ENCODE data around the gene NOP9. TPM values are rescaled to one million over a fixed set of nuclear protein-coding genes. Genes with fewer than 3 reads are reported as not detected.
A peak's percentile ranks its signal among the peaks of the same experiment; 100 is the strongest.

The NOP9 gene
- total RNA-seq, 2 donors from 2014 or later = 25.7 to 27.7 TPM

DNA sequence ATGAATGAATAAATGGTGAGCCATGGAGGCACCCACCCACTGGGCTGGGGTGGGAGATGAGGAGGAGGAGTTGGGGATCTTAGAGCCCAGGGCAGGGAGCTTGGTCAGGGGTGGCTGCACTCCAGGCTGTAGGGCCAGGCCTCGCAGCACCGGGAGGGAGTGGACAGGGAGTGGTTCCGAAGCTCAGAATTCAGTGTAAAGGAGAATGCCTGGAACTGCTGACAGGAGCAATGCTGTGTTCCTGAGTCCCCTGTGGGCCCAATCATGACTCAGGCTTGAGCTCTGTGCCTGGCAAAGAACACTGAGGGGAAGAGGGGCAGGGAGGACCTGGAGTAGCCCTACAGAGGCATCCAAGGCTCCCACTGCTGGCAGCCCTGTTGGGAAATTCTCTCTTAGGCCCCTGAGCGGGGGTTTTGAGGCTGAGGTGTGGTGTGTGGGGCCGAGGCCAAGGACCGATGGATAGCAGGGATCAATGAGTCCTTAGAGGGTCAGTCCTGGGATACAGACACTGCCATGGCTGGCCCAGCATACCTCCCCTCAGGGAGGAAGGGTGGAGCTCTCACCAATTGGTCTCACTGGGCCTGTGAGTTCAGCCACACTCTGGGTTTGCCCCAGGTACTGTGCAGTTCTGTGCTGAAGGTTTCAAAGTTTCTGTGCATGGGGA lies 18.7 kb upstream of the NOP9 start:
- Mint-ChIP-seq H3K36me3 (ENCODE audit: low read depth) (no peaks in the 10 kb centered on the region), H3K4me3 (no peak overlapping the region), H3K4me1 (peaks cover 33% of the 10 kb centered on the region), H3K27ac (peak overlapping the region; percentile 96), H3K27me3 (no peaks in the 10 kb centered on the region)
- DNase-seq = no peak
- H3K9me3 ChIP-seq (ENCODE audit: control insufficient read depth, low read length, poor library complexity, severe bottlenecking) = no peaks in the 10 kb centered on the region
- no peak for ATAC-seq

DNA sequence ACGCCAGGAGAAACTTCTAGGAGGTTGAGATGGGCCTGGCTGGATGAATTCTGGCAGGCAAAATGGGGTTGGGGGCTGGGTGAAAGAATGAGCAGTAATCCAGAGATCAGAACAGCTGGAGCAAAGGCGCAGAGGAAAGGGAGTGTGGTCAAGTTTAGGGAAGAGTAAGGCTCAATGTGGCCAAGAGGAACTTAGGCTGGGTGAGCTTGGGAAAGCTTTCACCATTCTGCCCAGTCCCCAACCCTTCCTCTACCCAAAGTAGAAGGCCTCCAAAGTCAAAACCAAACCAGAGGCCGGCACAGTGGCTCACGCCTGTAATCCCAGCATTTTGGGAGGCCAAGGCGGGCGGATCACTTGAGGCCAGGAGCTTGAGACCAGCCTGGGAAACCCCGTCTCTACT lies 18.0 kb upstream of the NOP9 start:
- Mint-ChIP-seq H3K36me3 (ENCODE audit: low read depth) (no peaks in the 10 kb centered on the region), H3K4me1 (peaks cover 35% of the 10 kb centered on the region), H3K27me3 (no peaks in the 10 kb centered on the region), H3K27ac (peak overlapping the region; percentile 96), H3K4me3 (no peak overlapping the region)
- ATAC-seq (no peak), DNase-seq (no peak)
- no peaks in the 10 kb centered on the region for H3K9me3 ChIP-seq (ENCODE audit: control insufficient read depth, low read length, poor library complexity, severe bottlenecking)

DNA sequence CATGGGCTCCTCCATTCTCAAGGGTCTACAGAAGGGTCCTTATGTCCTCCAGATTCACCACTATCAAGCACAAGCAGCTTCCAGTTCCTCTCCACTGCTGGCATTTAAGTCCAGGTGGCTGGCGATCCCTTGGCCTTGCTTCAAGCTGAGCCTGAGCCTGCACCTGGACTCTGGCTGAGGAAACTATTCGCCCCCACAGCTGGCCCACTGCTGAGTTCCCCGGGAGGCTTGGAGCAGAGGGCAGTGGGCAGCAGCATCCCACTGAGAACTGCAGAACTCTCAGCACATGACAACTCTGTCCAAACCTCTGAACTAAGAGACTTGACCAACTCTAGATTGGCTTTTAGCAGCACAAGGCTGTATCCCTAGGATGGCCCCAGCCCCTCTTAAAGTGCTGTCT lies 16.9 kb upstream of the NOP9 start:
- DNase-seq (no peak), ATAC-seq (no peak)
- H3K9me3 ChIP-seq (ENCODE audit: control insufficient read depth, low read length, poor library complexity, severe bottlenecking) = no peaks in the 10 kb centered on the region
- H3K27me3 Mint-ChIP-seq = no peaks in the 10 kb centered on the region
- H3K4me1 Mint-ChIP-seq = peaks cover 32% of the 10 kb centered on the region
- no peak overlapping the region for H3K4me3 Mint-ChIP-seq
- H3K36me3 Mint-ChIP-seq (ENCODE audit: low read depth) = no peaks in the 10 kb centered on the region
- H3K27ac Mint-ChIP-seq = no peak overlapping the region

DNA sequence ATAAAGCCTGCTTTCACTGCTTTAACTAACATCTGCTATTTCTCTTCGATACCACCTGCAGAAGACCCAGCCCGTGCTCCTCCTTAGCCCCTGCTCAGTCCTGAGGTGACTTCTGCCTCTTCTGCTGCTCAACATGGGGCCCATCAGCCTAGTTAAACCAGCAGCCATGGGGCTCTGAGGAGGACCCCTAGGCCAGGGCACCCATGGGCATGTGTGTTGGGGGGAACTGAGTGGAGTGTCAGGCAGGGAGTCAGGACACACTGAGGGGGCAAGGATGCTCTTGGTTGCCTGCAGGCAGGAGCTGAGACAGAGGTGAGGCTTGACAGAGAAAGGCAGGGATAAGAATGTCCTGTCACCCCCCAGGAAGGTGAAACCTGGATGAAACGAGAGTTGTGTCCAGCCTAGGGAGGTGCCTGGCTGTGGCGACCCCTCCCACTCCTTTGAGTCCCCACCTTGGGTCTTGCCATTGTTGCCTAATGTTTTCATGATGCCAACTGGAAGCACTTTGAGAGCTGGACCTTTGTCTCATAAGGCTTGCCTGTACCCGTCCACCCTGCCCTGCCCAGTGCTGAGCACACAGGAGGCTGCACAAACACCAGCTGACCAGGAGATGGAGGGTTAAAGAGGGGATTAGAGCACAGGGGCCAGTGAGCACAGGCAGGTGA lies 15.7 kb upstream of the NOP9 start:
- Mint-ChIP-seq H3K36me3 (ENCODE audit: low read depth) (no peaks in the 10 kb centered on the region), H3K4me3 (no peak overlapping the region), H3K4me1 (peaks cover 22% of the 10 kb centered on the region), H3K27ac (peak overlapping the region; percentile 19), H3K27me3 (no peaks in the 10 kb centered on the region)
- H3K9me3 ChIP-seq (ENCODE audit: control insufficient read depth, low read length, poor library complexity, severe bottlenecking) = no peaks in the 10 kb centered on the region
- no peak for DNase-seq
- no peak for ATAC-seq

DNA sequence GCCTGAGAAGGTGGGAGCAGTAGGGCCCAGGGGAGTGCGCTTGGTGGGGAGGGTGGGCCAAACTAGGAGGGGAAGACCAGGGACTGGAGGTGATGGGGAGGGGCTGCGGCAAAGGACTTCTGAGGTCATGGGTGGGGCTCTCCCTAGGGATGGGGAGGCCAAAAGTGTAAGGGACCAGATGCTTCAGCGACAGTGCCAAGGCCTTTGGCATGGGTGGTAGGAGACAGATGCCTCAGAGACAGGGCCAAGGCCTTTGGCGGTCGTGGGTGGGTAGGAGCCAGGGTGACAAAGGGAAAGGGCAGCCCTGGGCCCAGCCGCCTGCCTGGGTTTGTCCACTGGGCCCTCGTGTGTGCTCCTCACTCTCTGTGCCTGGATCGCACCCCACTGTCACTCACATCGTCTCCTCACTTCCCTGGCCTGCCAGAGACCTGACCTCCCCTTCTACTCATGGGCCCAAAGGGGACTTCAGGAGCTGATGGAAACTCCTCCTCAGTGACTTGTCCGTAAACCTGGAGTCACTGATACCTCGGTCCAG lies 15.1 kb upstream of the NOP9 start:
- ATAC-seq (no peak), DNase-seq (no peak)
- Mint-ChIP-seq H3K27me3 (no peaks in the 10 kb centered on the region), H3K27ac (no peak overlapping the region), H3K4me3 (no peak overlapping the region), H3K36me3 (ENCODE audit: low read depth) (no peaks in the 10 kb centered on the region), H3K4me1 (peaks cover 17% of the 10 kb centered on the region)
- no peaks in the 10 kb centered on the region for H3K9me3 ChIP-seq (ENCODE audit: control insufficient read depth, low read length, poor library complexity, severe bottlenecking)

DNA sequence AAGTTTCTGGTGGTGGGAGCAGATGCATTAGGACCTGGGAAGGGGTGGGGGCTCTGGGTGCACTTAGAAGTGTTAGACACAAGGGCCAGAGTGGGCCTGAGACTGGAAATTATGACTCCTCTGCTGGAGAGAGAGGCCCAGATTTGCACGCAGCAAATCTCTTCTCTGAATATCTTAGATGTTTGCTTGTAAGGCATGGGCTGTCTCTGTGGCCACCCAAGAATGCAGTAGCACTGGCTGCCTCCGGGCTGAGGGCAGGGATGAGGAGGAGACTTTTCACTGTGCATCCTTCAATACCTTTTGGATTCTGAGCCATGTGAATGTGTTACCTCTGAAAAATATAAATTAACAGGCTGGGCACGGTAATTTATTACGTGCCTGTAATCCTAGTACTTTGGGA lies 14.3 kb upstream of the NOP9 start:
- Mint-ChIP-seq H3K36me3 (ENCODE audit: low read depth) (no peaks in the 10 kb centered on the region), H3K4me1 (peaks cover 14% of the 10 kb centered on the region), H3K27ac (no peak overlapping the region), H3K4me3 (no peak overlapping the region), H3K27me3 (no peaks in the 10 kb centered on the region)
- H3K9me3 ChIP-seq (ENCODE audit: control insufficient read depth, low read length, poor library complexity, severe bottlenecking) = no peaks in the 10 kb centered on the region
- ATAC-seq = no peak
- DNase-seq = no peak

DNA sequence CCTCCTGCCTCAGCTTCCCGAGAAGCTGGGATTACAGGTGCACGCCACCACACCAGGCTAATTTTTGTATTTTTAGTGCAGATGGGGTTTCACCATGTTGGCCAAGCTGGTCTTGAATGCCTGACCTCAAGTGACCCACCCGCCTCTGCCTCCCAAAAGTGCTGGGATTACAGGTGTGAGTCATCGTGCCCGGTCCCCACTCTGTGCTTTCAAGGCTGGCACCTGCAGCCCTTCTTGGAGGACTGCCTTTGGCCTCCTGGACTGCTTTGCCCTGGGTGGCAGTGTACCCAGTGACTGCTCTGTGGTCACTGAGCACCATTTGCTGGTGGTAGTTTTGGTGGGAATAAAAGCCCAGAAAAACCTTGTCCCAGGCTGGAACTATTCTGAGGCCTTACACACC lies 12.7 kb upstream of the NOP9 start:
- Mint-ChIP-seq H3K4me3 (no peak overlapping the region), H3K27me3 (no peaks in the 10 kb centered on the region), H3K27ac (no peak overlapping the region), H3K36me3 (ENCODE audit: low read depth) (peaks cover under 1% of the 10 kb centered on the region), H3K4me1 (peaks cover 12% of the 10 kb centered on the region)
- DNase-seq (no peak), ATAC-seq (no peak)
- no peaks in the 10 kb centered on the region for H3K9me3 ChIP-seq (ENCODE audit: control insufficient read depth, low read length, poor library complexity, severe bottlenecking)

DNA sequence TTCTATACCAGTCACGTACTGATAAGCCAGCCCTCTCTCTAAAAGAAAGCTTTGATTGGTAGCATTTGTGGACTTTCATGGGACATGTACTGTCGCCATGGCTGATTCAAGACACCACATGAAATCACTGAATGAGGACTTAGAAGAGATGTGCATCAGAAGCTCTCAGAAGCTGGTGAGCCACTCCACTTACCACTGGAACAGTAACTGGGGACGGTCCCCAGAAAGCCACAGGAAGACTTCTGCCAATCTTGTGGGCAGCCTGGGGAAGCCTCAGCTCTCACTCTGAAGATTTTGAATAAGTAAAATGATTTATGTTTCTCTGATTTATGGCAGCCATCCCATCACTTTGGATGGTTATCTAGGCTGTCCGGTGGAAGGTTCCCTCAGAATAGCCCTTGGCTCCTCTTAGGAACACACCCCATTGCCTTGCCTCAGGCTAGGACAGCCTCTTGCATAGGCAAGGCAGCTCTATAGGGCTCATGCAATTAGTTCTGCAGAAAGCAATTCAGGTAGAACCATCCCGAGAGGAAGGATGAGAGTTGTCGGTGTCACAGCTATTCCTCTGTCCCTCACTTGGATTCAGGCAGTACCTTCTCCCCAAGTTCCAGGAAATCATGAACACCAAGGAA lies 9.9 kb upstream of the NOP9 start:
- no peaks in the 10 kb centered on the region for H3K27me3 Mint-ChIP-seq
- no peak overlapping the region for H3K4me3 Mint-ChIP-seq
- H3K36me3 Mint-ChIP-seq (ENCODE audit: low read depth) = peaks cover 4% of the 10 kb centered on the region
- no peaks in the 10 kb centered on the region for H3K9me3 ChIP-seq (ENCODE audit: control insufficient read depth, low read length, poor library complexity, severe bottlenecking)
- H3K27ac Mint-ChIP-seq = peak overlapping the region; percentile 63
- H3K4me1 Mint-ChIP-seq = peaks cover 11% of the 10 kb centered on the region
- ATAC-seq (peak; percentile 95), DNase-seq (no peak)

DNA sequence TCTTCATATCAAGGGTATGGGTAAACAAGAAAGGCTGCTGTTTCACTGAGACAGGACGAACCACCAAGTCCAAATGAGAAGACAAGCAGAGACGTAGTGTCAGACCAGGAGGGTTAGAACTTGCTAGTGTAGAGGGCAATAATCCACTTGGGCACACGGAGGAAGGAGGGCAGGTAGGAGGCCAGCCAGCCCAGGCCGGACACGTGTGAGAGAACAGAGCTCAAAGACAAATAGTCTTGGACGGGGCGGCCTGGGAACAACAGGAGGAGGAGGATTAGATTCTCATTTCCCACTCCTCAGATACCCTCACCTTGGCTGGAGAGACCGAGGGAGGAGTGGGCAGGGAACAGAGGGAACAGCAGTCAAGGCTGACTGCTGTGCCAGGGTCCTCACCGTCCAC lies 8.9 kb upstream of the NOP9 start:
- Mint-ChIP-seq H3K27me3 (no peaks in the 10 kb centered on the region), H3K36me3 (ENCODE audit: low read depth) (peaks cover 4% of the 10 kb centered on the region), H3K4me3 (no peak overlapping the region), H3K4me1 (peaks cover 11% of the 10 kb centered on the region), H3K27ac (peak overlapping the region; percentile 63)
- ATAC-seq (no peak), DNase-seq (no peak)
- H3K9me3 ChIP-seq (ENCODE audit: control insufficient read depth, low read length, poor library complexity, severe bottlenecking) = no peaks in the 10 kb centered on the region

DNA sequence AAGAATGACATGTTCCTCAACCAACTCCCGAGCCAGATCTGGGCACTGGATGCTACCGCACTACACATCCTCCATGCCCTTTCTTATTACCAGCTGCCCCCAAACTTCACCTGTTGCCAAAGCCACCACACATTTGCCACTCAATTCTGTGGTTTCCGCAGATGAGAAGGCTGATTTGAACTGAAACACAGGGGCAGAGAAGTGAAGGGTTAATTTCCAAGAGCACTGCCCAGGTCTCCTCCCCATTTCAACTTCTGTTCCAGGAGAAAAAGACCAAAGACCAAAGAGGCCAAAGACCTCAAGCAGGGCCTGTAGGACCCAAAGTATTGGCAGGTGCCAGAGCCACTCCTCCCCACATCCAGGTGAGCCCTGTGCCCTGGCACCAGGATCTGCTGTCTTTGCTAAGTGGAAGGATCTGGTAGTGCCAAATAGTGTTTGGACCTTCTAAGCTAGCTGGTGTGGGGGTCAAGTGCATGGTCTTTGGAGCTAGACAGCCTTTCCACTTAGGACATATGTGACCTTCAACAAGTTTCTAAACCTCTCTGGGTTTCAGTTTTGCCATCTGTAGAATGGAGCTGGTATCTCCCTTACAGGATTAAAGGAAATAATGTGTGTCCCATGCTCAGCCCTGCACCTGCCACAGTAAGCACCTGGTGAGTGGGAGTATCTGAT lies 8.1 kb upstream of the NOP9 start:
- H3K27ac Mint-ChIP-seq = peak overlapping the region; percentile 63
- H3K4me1 Mint-ChIP-seq = peaks cover 16% of the 10 kb centered on the region
- DNase-seq (no peak), ATAC-seq (no peak)
- no peaks in the 10 kb centered on the region for H3K9me3 ChIP-seq (ENCODE audit: control insufficient read depth, low read length, poor library complexity, severe bottlenecking)
- no peak overlapping the region for H3K4me3 Mint-ChIP-seq
- H3K27me3 Mint-ChIP-seq = no peaks in the 10 kb centered on the region
- peaks cover 6% of the 10 kb centered on the region for H3K36me3 Mint-ChIP-seq (ENCODE audit: low read depth)

DNA sequence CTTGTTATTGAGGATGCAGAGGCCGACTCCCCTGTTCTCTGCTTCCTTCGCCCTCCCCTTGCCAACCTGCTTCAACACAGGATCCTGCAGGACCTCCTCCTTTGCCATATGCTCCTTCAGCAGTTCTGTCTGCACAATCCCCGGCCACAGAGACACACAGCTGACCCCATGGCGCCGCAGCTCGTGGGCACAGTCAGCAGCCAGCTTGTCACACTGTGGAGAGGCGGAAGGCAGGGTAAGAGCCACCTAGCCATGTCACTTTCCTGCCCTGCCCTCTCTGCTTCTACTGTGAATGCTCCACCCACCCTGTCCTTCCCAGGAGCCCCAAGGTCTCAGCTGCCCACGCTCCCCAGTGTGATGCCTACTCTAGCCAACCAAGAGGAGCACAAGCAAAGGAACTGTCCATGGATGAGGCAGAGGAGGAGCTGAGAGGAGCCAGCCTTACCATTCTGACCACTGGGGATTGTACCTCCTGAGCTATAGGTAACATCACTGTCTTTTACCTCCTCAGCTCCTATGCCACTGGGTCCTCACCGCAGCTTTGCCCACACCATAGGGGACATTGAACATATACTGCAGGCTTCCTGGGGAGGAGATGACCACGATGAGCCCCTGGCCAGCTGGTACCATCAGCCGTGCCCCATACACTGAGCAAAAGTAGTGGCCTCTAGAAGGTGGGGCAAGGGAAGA lies 7.4 kb upstream of the NOP9 start:
- DNase-seq = no peak
- no peak overlapping the region for H3K27ac Mint-ChIP-seq
- no peak overlapping the region for H3K4me3 Mint-ChIP-seq
- no peaks in the 10 kb centered on the region for H3K27me3 Mint-ChIP-seq
- H3K36me3 Mint-ChIP-seq (ENCODE audit: low read depth) = peaks cover 9% of the 10 kb centered on the region
- no peaks in the 10 kb centered on the region for H3K9me3 ChIP-seq (ENCODE audit: control insufficient read depth, low read length, poor library complexity, severe bottlenecking)
- peaks cover 23% of the 10 kb centered on the region for H3K4me1 Mint-ChIP-seq
- ATAC-seq = no peak

DNA sequence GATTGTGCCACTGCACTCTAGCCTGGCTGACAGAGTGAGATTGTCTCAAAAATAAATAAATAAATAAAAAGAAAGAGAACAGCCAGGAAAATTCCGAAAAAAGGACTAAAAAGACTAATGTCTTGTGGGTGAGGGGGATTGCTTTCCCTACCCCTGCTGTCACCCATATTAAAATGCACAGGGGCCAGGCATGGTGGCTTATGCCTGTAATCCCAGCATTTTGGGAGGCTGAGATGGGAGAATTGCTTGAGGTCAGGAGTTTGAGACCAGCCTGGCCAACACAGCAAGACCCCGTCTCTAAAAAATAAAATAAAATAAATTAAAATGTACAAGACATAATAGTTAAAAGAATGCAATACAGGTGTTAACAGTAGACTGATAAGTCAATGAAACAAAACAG lies 6.1 kb upstream of the NOP9 start:
- no peak overlapping the region for H3K4me3 Mint-ChIP-seq
- H3K4me1 Mint-ChIP-seq = peaks cover 25% of the 10 kb centered on the region
- no peak for DNase-seq
- no peak for ATAC-seq
- no peaks in the 10 kb centered on the region for H3K9me3 ChIP-seq (ENCODE audit: control insufficient read depth, low read length, poor library complexity, severe bottlenecking)
- peaks cover 14% of the 10 kb centered on the region for H3K36me3 Mint-ChIP-seq (ENCODE audit: low read depth)
- no peaks in the 10 kb centered on the region for H3K27me3 Mint-ChIP-seq
- H3K27ac Mint-ChIP-seq = no peak overlapping the region

Measured in T-helper 17 cell (primary cell).